PC-3 (cell line): ENCODE results near the gene PRKCE.

ENCODE experiments used
- EZH2 ChIP-seq: fragments of 300-600 bp; sonication (generic); IDR thresholded peaks from one replicate; pipeline ENCODE4 v1.6.1; 2017; ENCODE audit warnings: antibody characterized with exemption, mild to moderate bottlenecking, low read length; ENCODE audit not compliant: unreplicated experiment
- EZH2phosphoT487 ChIP-seq: fragments of 300-600 bp; sonication (generic); IDR thresholded peaks from 2 replicates; pipeline ENCODE4 v1.6.1; 2018; ENCODE audit warnings: mild to moderate bottlenecking, antibody characterized with exemption, low read length, borderline replicate concordance
- TF ChIP-seq, protein P1 (sequence below): fragments of 300-600 bp; sonication (generic); conservative IDR thresholded peaks from 2 replicates; pipeline ENCODE4 v1.5.1; 2017; ENCODE audit warnings: antibody characterized with exemption, low read depth, mild to moderate bottlenecking, low read length

DNA sequence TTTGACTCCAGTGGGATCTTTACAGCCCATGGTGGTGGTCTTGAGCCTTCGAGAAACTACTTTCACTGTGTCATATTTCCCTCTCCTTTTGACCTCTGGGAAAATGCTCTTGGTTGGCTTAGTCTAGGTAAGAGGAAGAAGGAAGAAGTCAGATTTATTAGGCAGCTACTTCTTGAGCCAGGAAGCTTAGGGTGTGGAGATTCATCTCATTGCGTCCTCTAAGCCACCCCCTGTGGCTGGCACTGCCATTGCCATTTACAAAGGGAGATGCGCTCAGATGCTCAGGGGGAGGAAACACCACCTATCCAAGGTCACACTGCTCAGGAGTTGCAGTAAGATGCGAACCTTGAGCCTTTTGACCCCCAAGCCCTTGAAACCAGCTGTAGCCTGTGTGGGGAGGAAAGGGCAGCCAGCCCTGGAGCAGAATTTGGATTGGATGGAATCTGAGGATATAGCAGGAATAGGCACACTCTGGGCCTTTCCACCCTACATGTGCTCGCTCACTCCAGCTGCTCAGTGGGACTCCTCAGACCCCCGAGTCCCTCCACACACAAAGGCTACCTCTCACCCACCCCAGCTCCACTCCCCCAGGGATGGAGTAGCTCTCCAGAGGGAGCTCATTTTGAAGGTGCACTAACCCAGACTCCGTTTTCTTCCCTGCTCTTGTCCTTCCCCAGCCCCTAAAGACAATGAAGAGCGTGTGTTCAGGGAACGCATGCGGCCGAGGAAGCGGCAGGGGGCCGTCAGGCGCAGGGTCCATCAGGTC lies 324.5 kb downstream of the PRKCE start:
- TF ChIP-seq, protein P1, sequence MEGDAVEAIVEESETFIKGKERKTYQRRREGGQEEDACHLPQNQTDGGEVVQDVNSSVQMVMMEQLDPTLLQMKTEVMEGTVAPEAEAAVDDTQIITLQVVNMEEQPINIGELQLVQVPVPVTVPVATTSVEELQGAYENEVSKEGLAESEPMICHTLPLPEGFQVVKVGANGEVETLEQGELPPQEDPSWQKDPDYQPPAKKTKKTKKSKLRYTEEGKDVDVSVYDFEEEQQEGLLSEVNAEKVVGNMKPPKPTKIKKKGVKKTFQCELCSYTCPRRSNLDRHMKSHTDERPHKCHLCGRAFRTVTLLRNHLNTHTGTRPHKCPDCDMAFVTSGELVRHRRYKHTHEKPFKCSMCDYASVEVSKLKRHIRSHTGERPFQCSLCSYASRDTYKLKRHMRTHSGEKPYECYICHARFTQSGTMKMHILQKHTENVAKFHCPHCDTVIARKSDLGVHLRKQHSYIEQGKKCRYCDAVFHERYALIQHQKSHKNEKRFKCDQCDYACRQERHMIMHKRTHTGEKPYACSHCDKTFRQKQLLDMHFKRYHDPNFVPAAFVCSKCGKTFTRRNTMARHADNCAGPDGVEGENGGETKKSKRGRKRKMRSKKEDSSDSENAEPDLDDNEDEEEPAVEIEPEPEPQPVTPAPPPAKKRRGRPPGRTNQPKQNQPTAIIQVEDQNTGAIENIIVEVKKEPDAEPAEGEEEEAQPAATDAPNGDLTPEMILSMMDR: no peak
- TF ChIP-seq EZH2phosphoT487 (no peak), EZH2 (no peak)
